Spleen (tissue), 13 donors: Measurements from ENCODE around the gene CALML4. TPM values are rescaled to one million over a fixed set of nuclear protein-coding genes. Genes with fewer than 3 reads are reported as not detected.
A peak's percentile ranks its signal among the peaks of the same experiment; 100 is the strongest.

Experiments
- DNase-seq: peaks from one replicate; pipeline ENCODE4 v3.0.0-alpha.2; 2020
- H3K27ac ChIP-seq, 8 donors: fragments of 200-600 bp; sonication (generic) in 7 of 8; 1 replicate in 4 of 8; 2 replicates in 4 of 8; pipeline versions ENCODE4 v1.5.0 to v1.8.0; 2016 to 2021; ENCODE audit warnings: inconsistent platforms in 4 of 8, mild to moderate bottlenecking in 4 of 8, moderate library complexity in 1 of 8
- H3K27me3 ChIP-seq, 7 donors: fragments of 200-600 bp; sonication (generic) in 6 of 7; replicated peaks in 1 of 7; 1 replicate in 4 of 7; 2 replicates in 3 of 7; pipeline versions ENCODE4 v1.5.0 to v1.8.0; 2016 to 2021; ENCODE audit warnings: inconsistent platforms in 3 of 7, mild to moderate bottlenecking in 1 of 7
- H3K36me3 ChIP-seq, 6 donors: fragments of 200-600 bp; sonication (generic) in 5 of 6; 1 replicate in 4 of 6; 2 replicates in 2 of 6; pipeline versions ENCODE4 v1.5.0 to v1.8.0; 2016 to 2021; ENCODE audit warnings: inconsistent platforms in 2 of 6
- H3K4me1 ChIP-seq, 6 donors: fragments of 200-600 bp; sonication (generic) in 5 of 6; 1 replicate in 3 of 6; 2 replicates in 3 of 6; pipeline versions ENCODE4 v1.5.0 to v1.8.0; 2016 to 2021; ENCODE audit warnings: inconsistent platforms in 3 of 6
- H3K4me3 ChIP-seq, 8 donors: fragments of 200-600 bp; sonication (generic) in 7 of 8; 1 replicate in 4 of 8; 2 replicates in 4 of 8; pipeline versions ENCODE4 v1.5.0 to v1.8.0; 2016 to 2021; ENCODE audit warnings: inconsistent platforms in 4 of 8, mild to moderate bottlenecking in 4 of 8, moderate library complexity in 2 of 8
- H3K9me3 ChIP-seq, 8 donors: fragments of 200-600 bp; sonication (generic) in 7 of 8; 1 replicate in 4 of 8; 2 replicates in 4 of 8; pipeline versions ENCODE4 v1.5.0 to v1.8.0; 2016 to 2021; ENCODE audit warnings: inconsistent platforms in 4 of 8
- POLR2A ChIP-seq, 3 donors: fragments of 450-650 bp; IDR thresholded peaks; one replicate each; pipeline ENCODE4 v1.5.1; 2017; ENCODE audit warnings: antibody characterized with exemption in 3 of 3, mild to moderate bottlenecking in 1 of 3
- POLR2AphosphoS5 ChIP-seq, 3 donors: sonication (generic); formaldehyde crosslinking; IDR thresholded peaks; one replicate each; pipeline ENCODE4 v1.5.1; 2017; ENCODE audit warnings: antibody characterized with exemption in 3 of 3
- WGBS, 5 donors: extraction: QIAGEN DNeasy Blood & Tissue Kit in 3 of 5; methylation state at CpG; one replicate each; pipeline versions ENCODE4 v1.1.5 to v1.1.7; 2013 to 2018; 5-methylcytosine and 5-hydroxymethylcytosine counted together
- intact Hi-C: fragments of 100-400 bp; cut with DNase I; formaldehyde crosslinking; loops from one replicate; pipeline ENCODE4 v1.15.0; 2023; ENCODE audit warnings: low total_unique reads
- long read RNA-seq, 2 donors: transcript quantifications; one replicate each; lab custom pipeline, GENCODE V29; 2026
- polyA plus RNA-seq, 3 donors: library from polyadenylated mRNA; stranded (reverse); fragments of 200-250 nt; gene quantifications; one replicate each; pipeline ENCODE4 v1.2.1, GENCODE V29; 2013
- total RNA-seq, 7 donors: library from RNA; depleted of rRNA in 3 of 7; stranded (reverse); fragments of >200 nt in 3 of 7; fragmentation: NEBNext Ultra II Directional in 4 of 7; extraction: Animal tissue kit (Norgen Biotek cat#: 25700) in 4 of 7; gene quantifications; one replicate each; pipeline versions ENCODE4 v1.1.0 to v1.2.1, GENCODE V29; 2016 to 2021
- TF ChIP-seq, protein P1 (sequence below), 11 experiments: fragments of 200-600 bp in 7 of 11; fragments of 450-650 bp in 4 of 11; sonication (generic) in 4 of 11; IDR thresholded peaks in 8 of 11; conservative IDR thresholded peaks in 3 of 11; 1 replicate in 7 of 11; 2 replicates in 4 of 11; pipeline versions ENCODE4 v1.4.0 to v1.8.0; 2016 to 2021; ENCODE audit warnings: antibody characterized with exemption in 11 of 11, inconsistent platforms in 4 of 11, mild to moderate bottlenecking in 1 of 11
- donor health status: healthy with polysubstance abuse.
- donor health status: DM: no; HTN: no; CAD: no; lungs with moderate emphysema.
- donor health status: DM: no; HTN: no; CAD: no.
- donor health status: Bipolar disorder and iron deficiency.
- donor health status: healthy.
- donor health status: DM: no; HTN: no; CAD: no.
- donor health status: DM: yes; HTN: yes; CAD: no.

CALML4 gene, protein sequence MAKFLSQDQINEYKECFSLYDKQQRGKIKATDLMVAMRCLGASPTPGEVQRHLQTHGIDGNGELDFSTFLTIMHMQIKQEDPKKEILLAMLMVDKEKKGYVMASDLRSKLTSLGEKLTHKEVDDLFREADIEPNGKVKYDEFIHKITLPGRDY
- 10 to 100 TPM in 3 of 7 donors, 1 to 10 TPM in 4; 7.8 to 11.2 (median 9.7) TPM for total RNA-seq
- polyA plus RNA-seq, result 10 to 100 TPM in 2 of 3 donors, 1 to 10 TPM in 1; 8.2 to 15.9 (median 13.2) TPM
- long read RNA-seq, donor 1, full-length matches to known transcripts, result 15 of 15 reads
- long read RNA-seq, donor 1, partial matches to known transcripts, result 0 of 15 reads
- long read RNA-seq, donor 1, other reads (novel, unspliced or antisense), result 0 of 15 reads
- long read RNA-seq, donor 2, full-length matches to known transcripts, result 12 of 12 reads
- long read RNA-seq, donor 2, partial matches to known transcripts, result 0 of 12 reads
- long read RNA-seq, donor 2, other reads (novel, unspliced or antisense), result 0 of 12 reads

DNA sequence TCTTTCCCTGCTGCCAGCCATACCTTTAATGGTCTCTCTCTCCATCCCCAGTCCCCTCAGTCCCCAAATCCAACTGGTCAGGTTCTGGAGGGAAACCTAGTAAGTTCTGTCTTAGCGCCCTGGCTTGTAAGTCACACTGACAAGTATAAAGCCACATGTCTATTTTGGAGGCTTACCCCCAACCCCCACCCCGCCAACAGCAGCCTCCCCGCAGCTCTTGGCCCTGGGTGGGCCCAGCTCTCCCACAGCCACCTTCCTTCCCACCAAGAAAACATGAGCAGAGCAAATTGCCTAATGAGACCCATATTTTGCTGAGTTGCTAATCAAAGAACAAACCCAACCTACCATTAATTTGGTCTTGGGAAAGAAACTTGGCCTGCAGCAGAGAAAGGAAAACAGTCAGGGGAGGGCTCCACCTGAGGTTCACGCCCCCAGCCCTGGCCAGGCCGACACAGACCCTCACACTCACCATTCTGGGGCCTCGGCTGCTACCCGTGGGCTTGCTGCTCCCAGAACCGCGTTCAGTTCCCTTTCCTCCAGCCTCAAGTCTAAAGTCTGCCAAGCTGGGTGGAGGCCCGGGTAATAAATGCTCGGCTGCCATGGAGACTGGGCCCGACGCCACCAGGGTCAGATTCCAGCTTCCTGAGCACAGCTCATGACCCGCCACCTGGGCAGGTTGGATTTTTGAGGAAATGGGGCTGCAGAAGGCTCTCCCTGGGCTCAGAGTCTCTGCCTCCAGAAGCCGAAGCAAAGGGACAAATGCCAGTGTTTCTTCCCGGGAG lies at the start of gene CALML4:
Gene CALML4, minus strand, starts transcription at position 557 of the 782 bp plus-strand sequence. Its CDS starts 85 bp downstream, at position 472.
- no peak for DNase-seq
- Histone ChIP-seq H3K4me1 (peaks cover 0 to 77% (median 47%) of the 10 kb centered on the region in 6 donors), H3K4me3 (peak within 1 kb of the TSS in 6 of 8 donors; percentile 4 to 56 (median 15)), H3K36me3 (peaks cover 0 to 8% (median 0%) of the 10 kb centered on the region in 6 donors), H3K27ac (peak within 1 kb of the TSS in 6 of 8 donors; percentile 0 to 84 (median 76)), H3K9me3 (no peaks in the 10 kb centered on the region), H3K27me3 (no peaks in the 10 kb centered on the region)
- 32 to 46% (median 42%) methylated on average over 12 to 16 of the region's 16 CpGs for WGBS, 5 donors
- intact Hi-C loops, result no loop called here
- TF ChIP-seq POLR2AphosphoS5 (IDR thresholded peaks at IDR 0.05), result peak in 1 of 3 donors; percentile 51
- TF ChIP-seq, protein P1, sequence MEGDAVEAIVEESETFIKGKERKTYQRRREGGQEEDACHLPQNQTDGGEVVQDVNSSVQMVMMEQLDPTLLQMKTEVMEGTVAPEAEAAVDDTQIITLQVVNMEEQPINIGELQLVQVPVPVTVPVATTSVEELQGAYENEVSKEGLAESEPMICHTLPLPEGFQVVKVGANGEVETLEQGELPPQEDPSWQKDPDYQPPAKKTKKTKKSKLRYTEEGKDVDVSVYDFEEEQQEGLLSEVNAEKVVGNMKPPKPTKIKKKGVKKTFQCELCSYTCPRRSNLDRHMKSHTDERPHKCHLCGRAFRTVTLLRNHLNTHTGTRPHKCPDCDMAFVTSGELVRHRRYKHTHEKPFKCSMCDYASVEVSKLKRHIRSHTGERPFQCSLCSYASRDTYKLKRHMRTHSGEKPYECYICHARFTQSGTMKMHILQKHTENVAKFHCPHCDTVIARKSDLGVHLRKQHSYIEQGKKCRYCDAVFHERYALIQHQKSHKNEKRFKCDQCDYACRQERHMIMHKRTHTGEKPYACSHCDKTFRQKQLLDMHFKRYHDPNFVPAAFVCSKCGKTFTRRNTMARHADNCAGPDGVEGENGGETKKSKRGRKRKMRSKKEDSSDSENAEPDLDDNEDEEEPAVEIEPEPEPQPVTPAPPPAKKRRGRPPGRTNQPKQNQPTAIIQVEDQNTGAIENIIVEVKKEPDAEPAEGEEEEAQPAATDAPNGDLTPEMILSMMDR (IDR thresholded peaks at IDR 0.05 in 8 of 11, conservative IDR thresholded peaks at IDR 0.05 in 3 of 11), result no peak

DNA sequence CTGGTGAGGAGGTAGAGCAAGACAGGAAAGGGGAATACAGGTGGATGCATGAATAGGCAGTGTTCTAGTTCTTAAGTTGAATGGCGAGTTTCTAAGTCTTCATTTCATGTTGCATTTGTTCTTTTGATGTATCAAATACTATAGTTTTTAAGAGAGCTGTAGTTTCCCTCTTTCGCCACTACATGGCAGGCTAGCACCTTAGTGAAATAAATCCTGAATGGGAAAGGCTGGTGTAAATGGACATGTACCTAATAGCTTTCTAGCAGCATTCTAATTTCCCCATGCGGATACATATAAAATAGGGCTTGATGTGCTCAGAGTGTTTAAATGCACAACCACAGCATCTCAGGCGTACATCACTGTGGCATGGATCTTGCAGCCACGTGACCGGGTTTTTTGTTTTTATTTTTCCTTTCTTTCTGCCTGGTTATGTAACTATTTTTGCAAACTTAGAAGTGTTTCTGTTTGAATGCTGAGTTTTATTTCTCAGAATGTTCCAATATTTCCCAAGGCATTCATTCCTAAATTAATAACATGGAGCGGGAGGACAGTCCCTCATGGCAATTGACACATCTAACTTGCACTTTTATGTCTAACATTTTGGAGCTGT lies 47.9 kb upstream of the CALML4 start:
- intact Hi-C loops, result loop anchor here (10.0 kb wide), 1 partner anchor 52 kb away; no protein-coding TSS in a partner anchor
- Histone ChIP-seq H3K4me1 (peaks cover 0 to 37% (median 17%) of the 10 kb centered on the region in 6 donors), H3K36me3 (no peaks in the 10 kb centered on the region), H3K27me3 (peaks cover 0 to 19% (median 6%) of the 10 kb centered on the region in 7 donors), H3K4me3 (no peak overlapping the region), H3K9me3 (no peaks in the 10 kb centered on the region), H3K27ac (no peak overlapping the region)
- no peak for DNase-seq
- TF ChIP-seq, protein P1 (IDR thresholded peaks at IDR 0.05 in 8 of 11, conservative IDR thresholded peaks at IDR 0.05 in 3 of 11), result peak; percentile 58 to 83 (median 77)
- TF ChIP-seq POLR2AphosphoS5 (IDR thresholded peaks at IDR 0.05), result no peak
- TF ChIP-seq POLR2A (IDR thresholded peaks at IDR 0.05), result no peak
- 37 to 45% (median 41%) methylated on average over 7 of the region's 7 CpGs for WGBS, 5 donors

DNA sequence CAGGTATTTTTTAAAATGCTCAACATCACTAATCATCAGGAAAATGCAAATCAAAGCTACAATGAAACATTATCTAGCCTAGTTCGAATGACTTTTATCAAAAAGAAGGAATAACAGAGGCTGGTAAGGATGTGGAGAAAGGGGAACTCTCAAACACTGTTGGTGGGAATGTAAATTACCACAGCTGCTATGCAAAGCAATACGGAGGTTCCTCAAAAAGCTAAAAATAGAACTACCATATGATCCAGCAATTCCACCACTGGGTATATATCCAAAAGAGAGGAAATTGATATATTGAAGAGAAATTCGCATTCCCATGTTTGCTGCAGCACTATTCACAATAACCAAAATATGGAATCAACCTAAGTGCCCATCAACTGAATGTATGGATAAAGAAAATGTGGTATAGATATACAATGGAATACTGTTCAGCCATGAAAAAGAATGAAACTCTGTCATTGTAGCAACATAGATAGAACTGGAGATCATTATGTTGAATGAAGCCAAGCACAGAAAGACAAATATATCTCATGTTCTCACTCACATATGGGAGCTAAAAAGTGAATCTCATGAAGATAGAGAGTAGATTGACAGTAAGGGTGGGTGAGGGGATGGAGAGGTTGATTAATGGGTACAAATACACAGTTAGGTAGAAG lies 44.1 kb upstream of the CALML4 start:
- peaks cover 0 to 14% (median 5%) of the 10 kb centered on the region in 6 donors for H3K4me1 ChIP-seq
- H3K9me3 ChIP-seq, result peaks cover 0 to 16% (median 12%) of the 10 kb centered on the region in 8 donors
- DNase-seq, result no peak
- H3K4me3 ChIP-seq, result no peak overlapping the region
- intact Hi-C loops, result loop anchor here (10.0 kb wide), 1 partner anchor 136 kb away; no protein-coding TSS in a partner anchor
- no peaks in the 10 kb centered on the region for H3K27me3 ChIP-seq
- H3K27ac ChIP-seq, result no peak overlapping the region
- TF ChIP-seq POLR2AphosphoS5 (IDR thresholded peaks at IDR 0.05) (no peak), POLR2A (IDR thresholded peaks at IDR 0.05) (no peak)
- TF ChIP-seq, protein P1 (IDR thresholded peaks at IDR 0.05 in 8 of 11, conservative IDR thresholded peaks at IDR 0.05 in 3 of 11), result no peak
- no peaks in the 10 kb centered on the region for H3K36me3 ChIP-seq
- 28 to 56% (median 40%) methylated on average over 3 of the region's 3 CpGs for WGBS, 5 donors
